ENCODE results near the gene GEN1. TPM values are rescaled to one million over a fixed set of nuclear protein-coding genes. Genes with fewer than 3 reads are reported as not detected.

The GEN1 gene
- total RNA-seq, 2 experiments from 2014 or later, result 19.8 to 27.6 TPM

- Mint-ChIP-seq H3K4me3 (no peak overlapping the region), H3K27me3 (peaks cover 21% of the 10 kb centered on the region), H3K27ac (no peak overlapping the region), H3K9me3 (no peaks in the 10 kb centered on the region), H3K36me3 (ENCODE audit: low read depth) (no peaks in the 10 kb centered on the region), H3K4me1 (ENCODE audit: low read depth) (peaks cover 3% of the 10 kb centered on the region)
- ATAC-seq (no peak), DNase-seq (no peak)
- ChIA-PET CTCF (no interaction called here), POLR2A (interaction anchor here (0.6 kb wide), 1 partner anchor 13 kb away, joined by 4 read pairs; no protein-coding TSS in a partner anchor)
- TF ChIP-seq CTCF (IDR thresholded peaks at IDR 0.05), result no peak
- intact Hi-C loops (cut with micrococcal nuclease), result no loop called here
These were observed 61.7 kb downstream of the GEN1 start for GRCh38 chr2:17815468-17816184.

DNA sequence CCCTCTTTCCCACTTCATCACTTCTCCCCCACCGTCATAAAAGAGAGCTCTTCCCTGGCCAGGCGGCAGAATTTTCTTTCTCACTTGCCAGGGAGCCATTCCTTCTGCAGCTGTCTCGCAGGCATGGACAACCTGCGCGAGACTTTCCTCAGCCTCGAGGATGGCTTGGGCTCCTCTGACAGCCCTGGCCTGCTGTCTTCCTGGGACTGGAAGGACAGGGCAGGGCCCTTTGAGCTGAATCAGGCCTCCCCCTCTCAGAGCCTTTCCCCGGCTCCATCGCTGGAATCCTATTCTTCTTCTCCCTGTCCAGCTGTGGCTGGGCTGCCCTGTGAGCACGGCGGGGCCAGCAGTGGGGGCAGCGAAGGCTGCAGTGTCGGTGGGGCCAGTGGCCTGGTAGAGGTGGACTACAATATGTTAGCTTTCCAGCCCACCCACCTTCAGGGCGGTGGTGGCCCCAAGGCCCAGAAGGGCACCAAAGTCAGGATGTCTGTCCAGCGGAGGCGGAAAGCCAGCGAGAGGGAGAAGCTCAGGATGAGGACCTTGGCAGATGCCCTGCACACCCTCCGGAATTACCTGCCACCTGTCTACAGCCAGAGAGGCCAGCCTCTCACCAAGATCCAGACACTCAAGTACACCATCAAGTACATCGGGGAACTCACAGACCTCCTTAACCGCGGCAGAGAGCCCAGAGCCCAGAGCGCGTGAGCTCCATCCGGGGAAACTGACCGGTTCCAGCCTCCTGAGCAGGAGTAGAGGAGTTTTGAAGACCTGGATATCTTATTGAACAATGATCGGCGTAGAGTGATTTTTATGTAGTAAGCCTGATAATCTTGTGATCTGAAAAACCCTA is 62.7 kb downstream of the GEN1 start, which contains the start of gene MSGN1:
Gene MSGN1 (plus strand): TSS at position 65 of the 850 bp plus-strand sequence. CDS start 59 bp downstream, at position 124.
- DNase-seq (no peak), ATAC-seq (no peak)
- no peak within 1 kb of the TSS for H3K4me3 Mint-ChIP-seq
- no peaks in the 10 kb centered on the region for H3K9me3 Mint-ChIP-seq
- no peak within 1 kb of the TSS for H3K27ac Mint-ChIP-seq
- peaks cover 21% of the 10 kb centered on the region for H3K27me3 Mint-ChIP-seq
- H3K4me1 Mint-ChIP-seq (ENCODE audit: low read depth), result peaks cover 4% of the 10 kb centered on the region
- intact Hi-C loops (cut with micrococcal nuclease), result no loop called here
- no peak for TF ChIP-seq CTCF (IDR thresholded peaks at IDR 0.05)
- H3K36me3 Mint-ChIP-seq (ENCODE audit: low read depth), result no peaks in the 10 kb centered on the region
- ChIA-PET POLR2A (no interaction called here), CTCF (no interaction called here)

DNA sequence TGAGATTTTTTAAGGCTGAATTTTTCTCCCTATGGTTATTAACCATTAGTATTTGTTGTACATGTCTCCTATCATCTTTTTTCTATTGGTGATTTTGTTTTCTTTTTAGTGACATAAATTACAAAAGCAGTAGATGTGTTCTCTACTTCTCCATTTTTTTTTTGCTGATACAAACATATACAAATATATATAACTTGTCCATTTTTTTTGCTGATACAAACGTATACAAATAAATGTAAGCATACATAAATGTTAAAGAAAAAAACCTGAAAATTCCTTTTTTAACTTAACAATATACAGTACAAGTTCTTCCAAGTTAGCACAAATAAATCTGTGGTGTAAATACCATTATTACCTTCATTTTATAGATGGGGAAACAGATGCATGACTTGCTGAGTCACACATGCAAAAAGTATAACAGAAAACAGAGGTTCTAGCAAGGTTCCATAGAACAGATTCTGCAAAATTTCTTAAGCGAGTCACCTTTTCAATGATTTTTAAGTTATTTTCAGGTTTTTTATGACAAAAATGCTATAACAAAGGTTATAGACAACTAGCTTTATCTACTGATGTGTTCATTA is 64.4 kb downstream of the GEN1 start:
- DNase-seq (no peak), ATAC-seq (no peak)
- no peak for TF ChIP-seq CTCF (IDR thresholded peaks at IDR 0.05)
- ChIA-PET POLR2A (no interaction called here), CTCF (interaction anchor here (3.5 kb wide), 1 partner anchor 12 kb away, joined by 11 read pairs; no protein-coding TSS in a partner anchor)
- no peak overlapping the region for H3K27ac Mint-ChIP-seq
- no peaks in the 10 kb centered on the region for H3K36me3 Mint-ChIP-seq (ENCODE audit: low read depth)
- H3K4me3 Mint-ChIP-seq, result no peak overlapping the region
- no peaks in the 10 kb centered on the region for H3K9me3 Mint-ChIP-seq
- H3K4me1 Mint-ChIP-seq (ENCODE audit: low read depth), result peaks cover 7% of the 10 kb centered on the region
- intact Hi-C loops (cut with micrococcal nuclease), result no loop called here
- H3K27me3 Mint-ChIP-seq, result peaks cover 21% of the 10 kb centered on the region

- no peak overlapping the region for H3K4me3 Mint-ChIP-seq
- POLR2A ChIA-PET, result no interaction called here
- no peak for TF ChIP-seq CTCF (IDR thresholded peaks at IDR 0.05)
- H3K36me3 Mint-ChIP-seq (ENCODE audit: low read depth), result no peaks in the 10 kb centered on the region
- intact Hi-C loops (cut with micrococcal nuclease), result no loop called here
- ATAC-seq (no peak), DNase-seq (no peak)
- peaks cover 20% of the 10 kb centered on the region for H3K27me3 Mint-ChIP-seq
- H3K27ac Mint-ChIP-seq, result no peak overlapping the region
- CTCF ChIA-PET, result interaction anchor here (3.5 kb wide), 1 partner anchor 10 kb away, joined by 11 read pairs; no protein-coding TSS in a partner anchor
- H3K4me1 Mint-ChIP-seq (ENCODE audit: low read depth), result peaks cover 3% of the 10 kb centered on the region
- no peaks in the 10 kb centered on the region for H3K9me3 Mint-ChIP-seq
These were observed 67.1 kb downstream of the GEN1 start for GRCh38 chr2:17821080-17821479.
